Thyroid gland (tissue), 4 donors: ENCODE measurements around the gene CFAP299. TPM values are rescaled to one million over a fixed set of nuclear protein-coding genes. Genes with fewer than 3 reads are reported as not detected.

ENCODE experiments used
- DNase-seq, 2 donors: peaks; one replicate each; pipeline ENCODE4 v3.0.0-alpha.2; 2019
- H3K27ac ChIP-seq, 3 donors: fragments of 200-600 bp; sonication (generic); 1 replicate in 2 of 3; 2 replicates in 1 of 3; pipeline ENCODE4 v1.5.1; 2016 to 2019; ENCODE audit warnings: mild to moderate bottlenecking in 1 of 3, moderate library complexity in 1 of 3
- H3K27me3 ChIP-seq: fragments of 200-600 bp; sonication (generic); one replicate; pipeline ENCODE4 v1.5.1; 2019
- H3K36me3 ChIP-seq, 2 donors: fragments of 200-600 bp; sonication (generic); one replicate each; pipeline ENCODE4 v1.5.1; 2016 to 2019
- H3K4me1 ChIP-seq, 2 donors: fragments of 200-600 bp; sonication (generic); one replicate each; pipeline ENCODE4 v1.5.1; 2017 to 2019
- H3K4me3 ChIP-seq, 3 donors: fragments of 200-600 bp; sonication (generic); replicated peaks in 1 of 3; 1 replicate in 2 of 3; 2 replicates in 1 of 3; pipeline ENCODE4 v1.5.1; 2016; ENCODE audit warnings: mild to moderate bottlenecking in 1 of 3
- H3K9me3 ChIP-seq: fragments of 200-600 bp; sonication (generic); one replicate; pipeline ENCODE4 v1.5.1; 2017
- POLR2A ChIP-seq, 2 donors: fragments of 450-650 bp; IDR thresholded peaks; one replicate each; pipeline ENCODE4 v1.6.1; 2017; ENCODE audit warnings: antibody characterized with exemption in 2 of 2, mild to moderate bottlenecking in 2 of 2, moderate library complexity in 1 of 2
- WGBS, 2 donors: methylation state at CpG; one replicate each; pipeline ENCODE4 v1.1.5; 2017; 5-methylcytosine and 5-hydroxymethylcytosine counted together
- intact Hi-C: fragments of 100-400 bp; cut with DNase I; formaldehyde crosslinking; loops from one replicate; pipeline ENCODE4 v1.15.1; 2023
- total RNA-seq, 4 donors: library from RNA; depleted of rRNA; stranded (reverse); fragments of >200 nt; gene quantifications; one replicate each; pipeline ENCODE4 v1.2.3, GENCODE V29; 2016
- TF ChIP-seq, protein P1 (sequence below), 6 experiments: fragments of 200-600 bp in 3 of 6; fragments of 450-650 bp in 3 of 6; sonication (generic) in 3 of 6; IDR thresholded peaks; one replicate each; pipeline ENCODE4 v1.5.1; 2016 to 2019; ENCODE audit warnings: antibody characterized with exemption in 6 of 6, mild to moderate bottlenecking in 2 of 6, inconsistent platforms in 1 of 6, moderate library complexity in 1 of 6

CFAP299 gene
- total RNA-seq, 4 donors from 2014 or later: 1.3 to 2.8 (median 2.7) TPM; not detected in 1

DNA sequence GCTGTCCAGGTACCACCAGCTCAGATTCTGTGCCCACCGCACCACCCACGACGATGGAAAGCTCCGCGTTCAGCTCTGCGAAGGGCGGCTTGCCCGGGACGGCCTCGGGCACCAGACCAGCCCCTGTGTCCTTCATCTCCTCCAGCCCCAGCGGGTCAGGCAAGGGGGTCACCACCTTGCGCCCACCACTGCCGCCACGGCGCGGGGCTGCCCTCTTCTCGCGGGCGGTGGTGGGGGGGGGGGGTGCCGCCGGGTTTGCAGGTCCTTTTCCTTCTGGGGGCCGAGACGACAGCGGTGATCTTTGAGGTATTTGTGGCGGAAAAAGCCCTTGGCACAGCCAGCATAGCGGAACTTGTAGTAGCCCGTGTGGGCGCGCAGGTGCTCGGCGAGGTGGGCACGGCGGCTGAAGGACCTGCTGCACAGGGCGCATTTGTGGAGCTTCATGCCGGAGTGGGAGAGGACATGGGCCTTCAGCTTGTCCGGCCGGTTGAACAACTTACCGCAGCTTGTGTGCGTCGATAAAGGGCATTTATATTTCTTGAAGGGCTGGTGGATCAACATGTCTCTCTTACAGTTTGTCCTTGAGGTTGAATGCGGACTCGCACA is 50.9 kb downstream of the CFAP299 start:
- intact Hi-C loops: no loop called here
- Histone ChIP-seq H3K36me3 (no peaks in the 10 kb centered on the region), H3K4me3 (no peak overlapping the region), H3K9me3 (no peaks in the 10 kb centered on the region), H3K27me3 (no peaks in the 10 kb centered on the region), H3K27ac (no peak overlapping the region), H3K4me1 (no peaks in the 10 kb centered on the region)
- TF ChIP-seq, protein P1, sequence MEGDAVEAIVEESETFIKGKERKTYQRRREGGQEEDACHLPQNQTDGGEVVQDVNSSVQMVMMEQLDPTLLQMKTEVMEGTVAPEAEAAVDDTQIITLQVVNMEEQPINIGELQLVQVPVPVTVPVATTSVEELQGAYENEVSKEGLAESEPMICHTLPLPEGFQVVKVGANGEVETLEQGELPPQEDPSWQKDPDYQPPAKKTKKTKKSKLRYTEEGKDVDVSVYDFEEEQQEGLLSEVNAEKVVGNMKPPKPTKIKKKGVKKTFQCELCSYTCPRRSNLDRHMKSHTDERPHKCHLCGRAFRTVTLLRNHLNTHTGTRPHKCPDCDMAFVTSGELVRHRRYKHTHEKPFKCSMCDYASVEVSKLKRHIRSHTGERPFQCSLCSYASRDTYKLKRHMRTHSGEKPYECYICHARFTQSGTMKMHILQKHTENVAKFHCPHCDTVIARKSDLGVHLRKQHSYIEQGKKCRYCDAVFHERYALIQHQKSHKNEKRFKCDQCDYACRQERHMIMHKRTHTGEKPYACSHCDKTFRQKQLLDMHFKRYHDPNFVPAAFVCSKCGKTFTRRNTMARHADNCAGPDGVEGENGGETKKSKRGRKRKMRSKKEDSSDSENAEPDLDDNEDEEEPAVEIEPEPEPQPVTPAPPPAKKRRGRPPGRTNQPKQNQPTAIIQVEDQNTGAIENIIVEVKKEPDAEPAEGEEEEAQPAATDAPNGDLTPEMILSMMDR (IDR thresholded peaks at IDR 0.05): no peak
- no peak for TF ChIP-seq POLR2A (IDR thresholded peaks at IDR 0.05)
- DNase-seq: no peak
- WGBS, 2 donors: 97% methylated on average over 20 to 41 of the region's 42 CpGs

DNA sequence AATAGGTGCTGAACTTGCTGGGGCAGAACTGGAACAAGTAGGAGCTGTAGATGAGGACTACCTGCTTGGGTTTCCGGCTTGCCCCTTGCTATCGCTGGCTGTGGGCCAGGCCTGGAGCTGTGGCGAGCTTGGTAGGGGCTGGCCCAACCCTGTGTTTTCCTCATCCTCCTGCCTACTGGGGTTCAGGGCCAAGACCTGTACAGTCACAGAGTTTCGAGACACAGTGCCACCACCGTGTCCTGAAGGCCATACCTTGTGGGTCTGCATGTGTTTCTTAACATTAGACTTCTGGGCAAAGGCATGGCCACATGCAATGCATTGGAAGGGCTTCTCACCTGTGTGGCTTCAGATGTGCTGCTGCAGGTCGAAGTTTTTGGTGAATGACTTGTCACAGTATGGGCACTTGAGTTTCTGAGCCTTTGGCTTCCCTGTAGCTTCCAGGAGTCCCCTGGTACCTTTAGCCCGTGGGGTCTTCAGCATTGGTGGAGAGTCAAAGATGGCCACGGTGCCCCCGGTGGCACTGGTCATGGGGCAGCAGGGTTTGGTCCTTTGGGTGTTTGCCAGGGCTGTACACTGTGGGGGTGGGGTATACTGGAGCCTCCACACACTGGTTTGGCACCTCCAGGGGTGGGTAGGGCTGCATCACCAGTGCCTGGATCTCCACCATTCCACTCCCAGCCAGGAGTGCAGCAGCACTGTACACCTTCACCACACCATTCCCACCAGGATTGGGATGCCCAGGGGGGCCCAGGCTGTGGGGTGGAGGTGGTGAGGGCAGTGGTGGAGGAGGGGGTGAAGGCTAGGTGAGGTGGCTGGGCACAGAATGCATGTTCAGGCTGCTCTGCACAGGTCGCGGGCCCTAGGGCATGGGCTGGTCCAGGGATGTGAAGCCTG is 52.1 kb downstream of the CFAP299 start:
- DNase-seq: no peak
- H3K4me1 ChIP-seq: no peaks in the 10 kb centered on the region
- 95 to 96% methylated on average over 11 of the region's 11 CpGs for WGBS, 2 donors
- no peak overlapping the region for H3K4me3 ChIP-seq
- no peaks in the 10 kb centered on the region for H3K27me3 ChIP-seq
- H3K9me3 ChIP-seq: no peaks in the 10 kb centered on the region
- intact Hi-C loops: no loop called here
- TF ChIP-seq, protein P1 (IDR thresholded peaks at IDR 0.05): no peak
- no peak for TF ChIP-seq POLR2A (IDR thresholded peaks at IDR 0.05)
- no peaks in the 10 kb centered on the region for H3K36me3 ChIP-seq
- no peak overlapping the region for H3K27ac ChIP-seq

DNA sequence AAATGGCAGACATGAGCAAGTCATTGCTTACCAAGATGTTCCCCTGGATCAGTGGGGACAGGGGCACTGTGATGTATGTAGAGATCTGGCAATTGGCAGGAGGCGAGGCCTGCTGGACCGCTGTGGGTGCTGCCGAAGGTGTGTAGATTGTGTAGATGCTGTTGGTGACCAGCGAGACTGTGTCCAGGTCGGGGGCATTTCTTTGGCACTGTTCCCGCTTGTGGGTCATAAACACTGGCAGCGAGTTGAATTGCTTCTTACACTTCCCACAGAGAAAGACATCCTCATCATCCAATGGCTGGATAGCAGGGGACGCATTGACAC is 52.7 kb downstream of the CFAP299 start:
- intact Hi-C loops: no loop called here
- Histone ChIP-seq H3K9me3 (no peaks in the 10 kb centered on the region), H3K4me1 (no peaks in the 10 kb centered on the region), H3K36me3 (no peaks in the 10 kb centered on the region), H3K27me3 (no peaks in the 10 kb centered on the region), H3K27ac (no peak overlapping the region), H3K4me3 (no peak overlapping the region)
- TF ChIP-seq POLR2A (IDR thresholded peaks at IDR 0.05): no peak
- WGBS, 2 donors: 77 to 80% methylated on average over 8 of the region's 8 CpGs
- no peak for DNase-seq

DNA sequence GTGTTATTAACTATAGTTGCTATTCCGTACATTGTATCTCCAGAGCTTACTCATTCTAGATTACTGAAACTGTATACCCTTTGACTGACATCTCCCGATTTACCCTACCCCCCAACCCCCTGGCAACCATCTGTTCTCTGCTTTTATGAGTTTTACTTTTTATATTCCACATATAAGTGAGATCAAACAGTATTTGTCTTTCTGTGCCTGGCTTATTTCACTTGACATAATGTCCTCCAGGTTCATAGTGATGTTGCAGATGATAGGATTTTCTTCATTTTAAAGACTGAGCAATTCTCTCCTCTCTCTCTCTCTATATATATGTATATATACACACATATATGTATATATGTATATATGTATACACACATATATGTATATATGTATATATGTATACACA is 54.6 kb downstream of the CFAP299 start:
- intact Hi-C loops: no loop called here
- Histone ChIP-seq H3K36me3 (no peaks in the 10 kb centered on the region), H3K27me3 (no peaks in the 10 kb centered on the region), H3K9me3 (no peaks in the 10 kb centered on the region), H3K27ac (no peak overlapping the region), H3K4me1 (no peaks in the 10 kb centered on the region), H3K4me3 (no peak overlapping the region)
- WGBS, 2 donors: 96 to 97% methylated on average over 2 of the region's 2 CpGs
- TF ChIP-seq POLR2A (IDR thresholded peaks at IDR 0.05): no peak
- TF ChIP-seq, protein P1 (IDR thresholded peaks at IDR 0.05): no peak
- no peak for DNase-seq

DNA sequence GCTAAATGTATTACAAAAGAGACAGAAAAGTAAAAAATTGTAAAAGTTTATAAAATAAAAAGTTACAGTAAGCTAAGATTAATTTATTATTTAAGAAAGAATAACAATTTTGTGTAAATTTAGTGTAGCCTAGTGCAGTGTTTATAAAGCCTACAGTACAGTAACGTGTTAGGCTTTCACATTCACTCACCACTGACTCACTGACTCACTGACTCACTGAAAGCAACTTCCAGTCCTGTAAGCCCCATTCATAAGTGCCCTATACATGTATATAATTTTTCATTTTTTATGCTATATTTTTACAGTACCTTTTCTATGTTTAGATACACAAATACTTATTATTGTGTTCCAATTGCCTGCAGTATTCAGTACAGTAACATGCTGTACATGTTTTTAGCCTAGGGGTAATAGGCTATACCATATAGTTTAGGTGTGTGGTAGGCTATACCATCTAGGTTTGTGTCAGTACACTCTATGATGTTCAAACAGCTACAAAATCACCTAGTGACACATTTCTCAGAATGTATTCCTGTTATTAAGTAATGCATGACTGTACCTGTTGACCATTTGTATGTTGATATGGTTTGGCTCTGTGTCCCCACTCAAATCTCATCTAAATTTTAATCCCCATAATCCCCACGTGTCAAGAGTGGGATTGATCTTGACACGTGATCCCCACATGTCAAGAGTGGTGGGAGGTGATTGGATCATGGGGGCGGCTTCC is 57.9 kb downstream of the CFAP299 start:
- no peak for DNase-seq
- Histone ChIP-seq H3K36me3 (no peaks in the 10 kb centered on the region), H3K4me1 (no peaks in the 10 kb centered on the region), H3K4me3 (no peak overlapping the region), H3K27ac (no peak overlapping the region), H3K9me3 (no peaks in the 10 kb centered on the region), H3K27me3 (no peaks in the 10 kb centered on the region)
- intact Hi-C loops: no loop called here
- TF ChIP-seq, protein P1 (IDR thresholded peaks at IDR 0.05): no peak
- TF ChIP-seq POLR2A (IDR thresholded peaks at IDR 0.05): no peak
- WGBS, 2 donors: 77 to 87% methylated on average over 4 of the region's 4 CpGs
